Measurements from ENCODE around the gene MYLK4. TPM values are rescaled to one million over a fixed set of nuclear protein-coding genes. Genes with fewer than 3 reads are reported as not detected.

Gene MYLK4
- total RNA-seq, result 0.24 and 0.81 TPM in 2 replicates

GRCh38 chr6:2750832-2751231 lies at the start of gene MYLK4:
Gene MYLK4, minus strand, starts transcription at chr6:2750922. Its CDS starts 1,628 bp downstream, at chr6:2749294.

DNA sequence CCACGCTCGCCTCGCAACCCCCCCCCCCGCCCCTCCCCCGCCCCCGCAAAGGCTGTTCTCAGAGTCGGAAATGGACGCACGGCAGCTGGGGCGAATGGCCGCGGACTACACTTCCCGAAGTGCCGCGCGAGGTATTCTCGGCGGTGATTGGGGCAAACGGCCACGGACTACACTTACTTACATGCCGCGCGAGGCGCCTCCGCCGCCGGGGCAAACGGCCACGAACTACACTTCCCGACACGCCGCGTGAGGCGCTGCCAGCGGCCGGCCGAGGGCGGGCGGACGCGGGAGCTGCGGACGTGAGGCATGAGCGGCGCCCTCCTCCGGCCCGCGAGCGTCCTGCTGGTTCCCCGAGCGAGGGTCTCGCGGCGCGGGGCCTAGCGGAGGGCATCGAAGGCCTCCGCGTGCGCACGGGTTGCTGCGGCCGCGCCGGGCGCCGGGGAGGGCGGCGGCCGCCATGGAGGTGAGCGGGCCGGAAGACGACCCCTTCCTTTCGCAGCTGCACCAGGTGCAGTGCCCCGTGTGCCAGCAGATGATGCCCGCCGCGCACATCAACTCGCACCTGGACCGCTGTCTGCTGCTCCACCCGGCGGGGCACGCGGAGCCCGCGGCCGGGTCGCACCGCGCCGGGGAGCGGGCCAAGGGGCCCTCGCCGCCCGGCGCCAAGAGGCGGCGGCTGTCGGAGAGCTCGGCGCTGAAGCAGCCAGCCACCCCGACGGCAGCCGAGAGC lies 14.6 kb upstream of the MYLK4 start, which contains the start of gene WRNIP1:
WRNIP1 (plus strand) TSS at position 228 of the 730 bp plus-strand sequence; CDS start at position 458, 230 bp downstream.

Other genes starting within 250 kb of the MYLK4 start
- gene WRNIP1, start 14.5 kb upstream of the MYLK4 start, total RNA-seq, result 51.8 and 53.6 TPM in 2 replicates
- gene SERPINB1, start 90.9 kb upstream of the MYLK4 start, total RNA-seq, result 12.2 and 16.8 TPM in 2 replicates
- 9.4 and 9.5 TPM in 2 replicates for gene SERPINB9, start 152.4 kb upstream of the MYLK4 start, total RNA-seq
- 52.2 and 60.1 TPM in 2 replicates for gene SERPINB6, start 220.6 kb upstream of the MYLK4 start, total RNA-seq
- 25.2 and 29.9 TPM in 2 replicates for gene NQO2, start 249.0 kb upstream of the MYLK4 start, total RNA-seq

All from cardiac ventricle fibroblast (primary cell).